ENCODE data around the gene MICU2.

DNA sequence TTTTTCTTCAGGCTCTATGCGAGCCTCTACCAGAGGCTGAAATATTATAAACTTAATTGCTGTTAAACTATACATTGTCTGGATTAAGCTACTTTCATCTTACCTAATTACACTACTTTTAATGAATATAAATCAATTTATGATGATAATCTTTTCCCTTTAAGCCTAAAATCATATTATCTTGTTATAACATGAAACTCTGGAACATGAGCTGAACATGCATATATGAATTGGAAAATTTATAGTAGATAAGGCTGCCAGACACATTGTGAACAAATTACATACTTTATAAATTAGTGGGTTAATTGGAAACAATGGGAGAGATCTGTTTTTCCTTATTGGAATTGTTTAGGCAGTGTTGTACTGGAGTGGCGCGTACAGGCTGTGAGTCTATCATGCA is 99.6 kb downstream of the MICU2 start:
- TF ChIP-seq POLR2AphosphoS5 (IDR thresholded peaks at IDR 0.05) (no peak), POLR2A (IDR thresholded peaks at IDR 0.05) (no peak), EP300 (IDR thresholded peaks at IDR 0.05) (no peak)
- TF ChIP-seq, protein P1, sequence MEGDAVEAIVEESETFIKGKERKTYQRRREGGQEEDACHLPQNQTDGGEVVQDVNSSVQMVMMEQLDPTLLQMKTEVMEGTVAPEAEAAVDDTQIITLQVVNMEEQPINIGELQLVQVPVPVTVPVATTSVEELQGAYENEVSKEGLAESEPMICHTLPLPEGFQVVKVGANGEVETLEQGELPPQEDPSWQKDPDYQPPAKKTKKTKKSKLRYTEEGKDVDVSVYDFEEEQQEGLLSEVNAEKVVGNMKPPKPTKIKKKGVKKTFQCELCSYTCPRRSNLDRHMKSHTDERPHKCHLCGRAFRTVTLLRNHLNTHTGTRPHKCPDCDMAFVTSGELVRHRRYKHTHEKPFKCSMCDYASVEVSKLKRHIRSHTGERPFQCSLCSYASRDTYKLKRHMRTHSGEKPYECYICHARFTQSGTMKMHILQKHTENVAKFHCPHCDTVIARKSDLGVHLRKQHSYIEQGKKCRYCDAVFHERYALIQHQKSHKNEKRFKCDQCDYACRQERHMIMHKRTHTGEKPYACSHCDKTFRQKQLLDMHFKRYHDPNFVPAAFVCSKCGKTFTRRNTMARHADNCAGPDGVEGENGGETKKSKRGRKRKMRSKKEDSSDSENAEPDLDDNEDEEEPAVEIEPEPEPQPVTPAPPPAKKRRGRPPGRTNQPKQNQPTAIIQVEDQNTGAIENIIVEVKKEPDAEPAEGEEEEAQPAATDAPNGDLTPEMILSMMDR (IDR thresholded peaks at IDR 0.05) = no peak
